HEK293 (cell line): ENCODE results near the gene KRTAP3-3.

Source experiments
- TCF7L2 ChIP-seq: IDR thresholded peaks from 2 replicates; pipeline ENCODE4 v1.6.1; 2011; ENCODE audit warnings: low read depth, mild to moderate bottlenecking, inconsistent platforms, low read length, moderate library complexity, borderline replicate concordance
- ZFP41 ChIP-seq: fragments of 450-650 bp; formaldehyde crosslinking; IDR thresholded peaks from 2 replicates; pipeline ENCODE4 v1.5.1; 2016; ENCODE audit warnings: missing biosample characterization, missing genetic modification characterization, borderline replicate concordance
- ZNF223 ChIP-seq: fragments of 450-650 bp; formaldehyde crosslinking; IDR thresholded peaks from 2 replicates; pipeline ENCODE4 v1.5.1; 2016; ENCODE audit warnings: missing biosample characterization, missing genetic modification characterization
- ZNF658 ChIP-seq: fragments of 450-650 bp; formaldehyde crosslinking; IDR thresholded peaks from 2 replicates; pipeline ENCODE4; 2016; ENCODE audit warnings: missing biosample characterization, missing genetic modification characterization
- ZNF701 ChIP-seq: fragments of 450-650 bp; formaldehyde crosslinking; IDR thresholded peaks from 2 replicates; pipeline ENCODE4 v1.5.1; 2016; ENCODE audit warnings: missing biosample characterization, missing genetic modification characterization
- ZNF768 ChIP-seq: fragments of 450-650 bp; formaldehyde crosslinking; IDR thresholded peaks from 2 replicates; pipeline ENCODE4 v1.5.1; 2018; ENCODE audit warnings: missing biosample characterization, mild to moderate bottlenecking, missing genetic modification characterization
- ZSCAN30 ChIP-seq: fragments of 450-650 bp; IDR thresholded peaks from 2 replicates; pipeline ENCODE4 v1.5.1; 2018; ENCODE audit warnings: missing biosample characterization, mild to moderate bottlenecking, missing genetic modification characterization, moderate library complexity
- TF ChIP-seq, protein P1 (sequence below): fragments of 450-650 bp; formaldehyde crosslinking; IDR thresholded peaks from 2 replicates; pipeline ENCODE4 v1.5.1; 2016; ENCODE audit warnings: missing biosample characterization, missing genetic modification characterization
- TF ChIP-seq, protein P2 (sequence below): fragments of 450-650 bp; formaldehyde crosslinking; IDR thresholded peaks from 2 replicates; pipeline ENCODE4 v1.5.1; 2016; ENCODE audit warnings: missing biosample characterization, missing genetic modification characterization, low read depth

DNA sequence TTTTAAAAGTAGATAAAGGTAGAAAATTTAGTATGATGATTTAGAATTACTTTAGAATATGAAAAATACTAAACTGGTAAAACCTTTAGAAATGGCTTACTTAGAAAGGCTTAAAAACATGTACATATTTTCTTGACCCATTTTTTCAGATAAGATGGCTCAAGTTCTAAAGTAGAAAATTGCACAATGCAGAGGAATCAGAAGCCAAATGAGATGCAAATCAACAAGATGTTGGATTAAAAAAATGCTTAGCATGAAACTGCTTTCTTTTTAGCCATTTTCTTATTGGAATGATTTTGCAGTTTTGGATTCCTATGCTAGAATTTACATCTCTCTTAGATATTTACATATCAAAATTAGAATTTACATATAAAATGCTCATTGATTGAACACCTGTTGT is 16.5 kb upstream of the KRTAP3-3 start:
- TF ChIP-seq ZNF223 (tag by site-specific recombination) (no peak), ZNF658 (no peak), ZNF701 (tag by site-specific recombination) (no peak), ZSCAN30 (no peak), TCF7L2 (no peak), ZFP41 (no peak), ZNF768 (tag by site-specific recombination) (no peak)
- TF ChIP-seq, protein P1, sequence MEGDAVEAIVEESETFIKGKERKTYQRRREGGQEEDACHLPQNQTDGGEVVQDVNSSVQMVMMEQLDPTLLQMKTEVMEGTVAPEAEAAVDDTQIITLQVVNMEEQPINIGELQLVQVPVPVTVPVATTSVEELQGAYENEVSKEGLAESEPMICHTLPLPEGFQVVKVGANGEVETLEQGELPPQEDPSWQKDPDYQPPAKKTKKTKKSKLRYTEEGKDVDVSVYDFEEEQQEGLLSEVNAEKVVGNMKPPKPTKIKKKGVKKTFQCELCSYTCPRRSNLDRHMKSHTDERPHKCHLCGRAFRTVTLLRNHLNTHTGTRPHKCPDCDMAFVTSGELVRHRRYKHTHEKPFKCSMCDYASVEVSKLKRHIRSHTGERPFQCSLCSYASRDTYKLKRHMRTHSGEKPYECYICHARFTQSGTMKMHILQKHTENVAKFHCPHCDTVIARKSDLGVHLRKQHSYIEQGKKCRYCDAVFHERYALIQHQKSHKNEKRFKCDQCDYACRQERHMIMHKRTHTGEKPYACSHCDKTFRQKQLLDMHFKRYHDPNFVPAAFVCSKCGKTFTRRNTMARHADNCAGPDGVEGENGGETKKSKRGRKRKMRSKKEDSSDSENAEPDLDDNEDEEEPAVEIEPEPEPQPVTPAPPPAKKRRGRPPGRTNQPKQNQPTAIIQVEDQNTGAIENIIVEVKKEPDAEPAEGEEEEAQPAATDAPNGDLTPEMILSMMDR: no peak
- TF ChIP-seq, protein P2, sequence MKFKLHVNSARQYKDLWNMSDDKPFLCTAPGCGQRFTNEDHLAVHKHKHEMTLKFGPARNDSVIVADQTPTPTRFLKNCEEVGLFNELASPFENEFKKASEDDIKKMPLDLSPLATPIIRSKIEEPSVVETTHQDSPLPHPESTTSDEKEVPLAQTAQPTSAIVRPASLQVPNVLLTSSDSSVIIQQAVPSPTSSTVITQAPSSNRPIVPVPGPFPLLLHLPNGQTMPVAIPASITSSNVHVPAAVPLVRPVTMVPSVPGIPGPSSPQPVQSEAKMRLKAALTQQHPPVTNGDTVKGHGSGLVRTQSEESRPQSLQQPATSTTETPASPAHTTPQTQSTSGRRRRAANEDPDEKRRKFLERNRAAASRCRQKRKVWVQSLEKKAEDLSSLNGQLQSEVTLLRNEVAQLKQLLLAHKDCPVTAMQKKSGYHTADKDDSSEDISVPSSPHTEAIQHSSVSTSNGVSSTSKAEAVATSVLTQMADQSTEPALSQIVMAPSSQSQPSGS (tag by site-specific recombination): no peak
